Heart right ventricle (tissue), 16 donors: ENCODE results near the gene TMED5. TPM values are rescaled to one million over a fixed set of nuclear protein-coding genes. Genes with fewer than 3 reads are reported as not detected.
A peak's percentile ranks its signal among the peaks of the same experiment; 100 is the strongest.
"Not testable (repeated sequence)": the region's sequence is repeated elsewhere in the genome, so short reads cannot be mapped to it uniquely, and the experiment has no call there.

Source experiments
- ATAC-seq, 8 donors: fragments of 200-7000 bp; cut with Tn5 transposase; one replicate each; pipeline ENCODE4 v1.9.1; 2020; ENCODE audit warnings: mild to moderate bottlenecking in 8 of 8, moderate library complexity in 8 of 8, moderate number of reproducible peaks in 1 of 8
- DNase-seq, 2 donors: peaks; one replicate each; pipeline ENCODE4 v3.0.0-alpha.2; 2020
- H3K27ac ChIP-seq, 10 donors: fragments of 200-600 bp; sonication (generic) in 2 of 10; one replicate each; pipeline versions ENCODE4 v1.5.0 to v1.8.0; 2020 to 2022; ENCODE audit warnings: mild to moderate bottlenecking in 3 of 10
- H3K27me3 ChIP-seq, 7 donors: fragments of 200-600 bp; one replicate each; pipeline ENCODE4 v1.8.0; 2021 to 2022; ENCODE audit warnings: mild to moderate bottlenecking in 2 of 7
- H3K36me3 ChIP-seq, 9 donors: fragments of 200-600 bp; sonication (generic) in 1 of 9; one replicate each; pipeline versions ENCODE4 v1.5.0 to v1.8.0; 2020 to 2022; ENCODE audit warnings: mild to moderate bottlenecking in 2 of 9
- H3K4me1 ChIP-seq, 9 donors: fragments of 200-600 bp; sonication (generic) in 1 of 9; one replicate each; pipeline versions ENCODE4 v1.5.0 to v1.8.0; 2020 to 2022; ENCODE audit warnings: mild to moderate bottlenecking in 4 of 9
- H3K4me3 ChIP-seq, 10 donors: fragments of 200-600 bp; sonication (generic) in 2 of 10; one replicate each; pipeline versions ENCODE4 v1.5.0 to v1.8.0; 2020 to 2022; ENCODE audit warnings: mild to moderate bottlenecking in 7 of 10, moderate library complexity in 2 of 10
- H3K9me3 ChIP-seq, 11 donors: fragments of 200-600 bp in 10 of 11; sonication (generic) in 2 of 11; one replicate each; pipeline versions ENCODE4 v1.5.0 to v1.8.0; 2013 to 2022; ENCODE audit warnings: mild to moderate bottlenecking in 2 of 11, control low read depth in 1 of 11, moderate library complexity in 1 of 11
- WGBS, 2 donors: extraction: QIAGEN DNeasy Blood & Tissue Kit; methylation state at CpG; one replicate each; pipeline ENCODE4 v1.1.7; 2013; ENCODE audit warnings: inconsistent platforms in 1 of 2; 5-methylcytosine and 5-hydroxymethylcytosine counted together
- intact Hi-C, 10 donors: fragments of 100-400 bp; cut with DNase I; formaldehyde crosslinking; loops; one replicate each; pipeline versions ENCODE4 v1.11.1 to v1.14.2; 2022
- long read RNA-seq, 3 donors: library from polyadenylated mRNA; unstranded; transcript quantifications; one replicate each; pipeline ENCODE4 v2.0.0, GENCODE V29; 2020 to 2021
- polyA plus RNA-seq, 2 donors: library from polyadenylated mRNA; stranded (reverse); fragments of 200-250 nt; gene quantifications; one replicate each; pipeline ENCODE4 v1.2.3, GENCODE V29; 2013
- total RNA-seq, 10 donors: library from RNA; stranded (reverse); fragmentation: NEBNext Ultra II Directional in 3 of 10; extraction: Animal tissue kit (Norgen Biotek cat#: 25700) in 3 of 10; gene quantifications; one replicate each; pipeline versions ENCODE4 v1.2.1 to v1.2.4, GENCODE V29; 2021 to 2023
- TF ChIP-seq, protein P1 (sequence below), 9 donors: fragments of 200-600 bp; sonication (generic) in 2 of 9; IDR thresholded peaks; one replicate each; pipeline versions ENCODE4 v1.5.0 to v1.8.0; 2021 to 2022; ENCODE audit warnings: antibody characterized with exemption in 9 of 9, mild to moderate bottlenecking in 5 of 9, moderate library complexity in 1 of 9
- donor health status: Arrhythmogenic right ventricular cardiomyopathy.
- donor health status: ischemic (EF 13 %, LVEDD 7.1; RV severe dilation, severe dysfunction).
- donor health status: healthy with polysubstance abuse.
- donor health status: DM: no; HTN: yes; CAD: no.
- donor health status: DM: no; HTN: no; CAD: no.
- donor health status: ischemic (EF 25% LVEDD 6.9; RV normal size, moderate dysfunction).
- donor health status: ischemic (EF 25% LVEDD 5.7; RV mildly dilated, moderate dysfunction).
- donor health status: healthy.
- donor health status: DM: yes; HTN: yes; CAD: no.
- donor health status: Ischemic cardiomyopathy.
- donor health status: ischemic (EF 35%, LVEDD 5.7; RV mildly dilated, moderate dysfunction).
- donor health status: nonischemic (EF 11% LVEDD 7.7; RV severe dilation, severe dysfunction).
- donor health status: DM: yes; HTN: yes; CAD: no.
- donor health status: PGD.
- donor health status: ischemic (EF 29% LVEDD 5.4; RV normal size, mild dysfunction).
- donor health status: nonischemic (EF 23%, LVEDD 6.1; RV moderate dilation, normal function).

The TMED5 gene
- 10 to 100 TPM; 36.7 to 82.4 (median 39.2) TPM for total RNA-seq
- 10 to 100 TPM in 1 of 2 donors, 1 to 10 TPM in 1; 8.4 to 27.3 TPM for polyA plus RNA-seq
- long read RNA-seq, donor 1, full-length matches to known transcripts, result 128 of 146 reads
- long read RNA-seq, donor 1, partial matches to known transcripts, result 1 of 146 reads
- long read RNA-seq, donor 1, other reads (novel, unspliced or antisense), result 17 of 146 reads
- long read RNA-seq, donor 2, full-length matches to known transcripts, result 131 of 150 reads
- long read RNA-seq, donor 2, partial matches to known transcripts, result 2 of 150 reads
- long read RNA-seq, donor 2, other reads (novel, unspliced or antisense), result 17 of 150 reads
- long read RNA-seq, donor 3, full-length matches to known transcripts, result 250 of 286 reads
- long read RNA-seq, donor 3, partial matches to known transcripts, result 23 of 286 reads
- long read RNA-seq, donor 3, other reads (novel, unspliced or antisense), result 13 of 286 reads

DNA sequence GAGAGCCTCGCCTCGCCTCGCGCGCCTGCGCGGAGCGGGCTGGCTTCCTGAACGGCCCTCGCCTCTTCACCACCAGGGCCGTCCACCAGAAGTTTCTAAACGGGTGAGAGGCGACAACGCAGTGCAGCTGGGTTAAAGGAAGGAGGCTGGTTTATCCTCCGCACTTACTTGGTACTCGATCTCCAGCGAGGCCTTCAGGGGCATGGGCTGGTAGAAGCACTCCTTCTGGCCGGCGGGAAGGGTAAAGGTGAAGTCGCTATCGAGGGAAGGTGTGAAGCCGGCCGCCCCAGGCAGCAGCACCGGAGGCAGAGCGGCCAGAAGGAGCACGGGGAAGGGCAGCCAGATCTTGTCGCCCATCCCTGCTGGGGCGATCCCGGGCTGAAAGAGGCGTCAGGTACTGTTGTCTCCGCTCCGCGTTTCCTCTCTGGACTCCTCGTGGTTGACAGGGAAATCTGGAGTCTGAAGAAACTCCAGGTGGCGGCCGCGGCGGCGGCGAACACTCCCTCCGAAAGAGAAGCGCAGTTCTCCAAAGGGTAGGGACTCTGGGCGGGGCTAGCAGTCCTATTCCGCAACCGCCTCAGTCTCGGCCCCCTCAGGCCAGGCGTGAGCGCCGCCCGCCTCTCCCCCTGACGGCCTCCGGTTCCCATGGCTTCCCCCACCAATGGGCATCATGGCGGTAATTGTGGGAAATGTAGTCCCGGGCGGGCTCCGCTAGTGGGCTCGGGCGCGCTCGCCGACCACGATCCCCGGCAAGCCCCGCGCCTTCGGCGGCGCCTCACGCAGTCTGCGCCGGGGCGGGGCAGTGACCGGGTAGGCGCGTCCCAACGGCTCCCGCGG lies at the start of gene TMED5:
TSS of gene TMED5 (minus strand) at position 528 of the 837 bp plus-strand sequence. CDS start at position 357, 171 bp downstream.
- no peaks in the 10 kb centered on the region for H3K9me3 ChIP-seq
- ATAC-seq, result peak; percentile 98 to 99 (median 99)
- no peaks in the 10 kb centered on the region for H3K27me3 ChIP-seq
- 0 to 1% methylated on average over 78 of the region's 78 CpGs for WGBS, 2 donors
- intact Hi-C loops, result loop anchor here in 5 of 10 donors (1.0 to 5.0 kb wide), 4 partner anchors 98 to 167 kb away; partner anchors contain the start of genes MTF2 (in 2 of the 5) and DR1 (in 1 of the 5)
- H3K27ac ChIP-seq, result peak within 1 kb of the TSS; percentile 93 to 99 (median 98)
- H3K36me3 ChIP-seq, result peaks cover 0 to 14% (median 0%) of the 10 kb centered on the region in 9 donors
- peak within 1 kb of the TSS; percentile 63 to 91 (median 81) for H3K4me3 ChIP-seq
- peak; percentile 97 to 98 for DNase-seq
- peaks cover 0 to 44% (median 25%) of the 10 kb centered on the region in 9 donors for H3K4me1 ChIP-seq
- TF ChIP-seq, protein P1, sequence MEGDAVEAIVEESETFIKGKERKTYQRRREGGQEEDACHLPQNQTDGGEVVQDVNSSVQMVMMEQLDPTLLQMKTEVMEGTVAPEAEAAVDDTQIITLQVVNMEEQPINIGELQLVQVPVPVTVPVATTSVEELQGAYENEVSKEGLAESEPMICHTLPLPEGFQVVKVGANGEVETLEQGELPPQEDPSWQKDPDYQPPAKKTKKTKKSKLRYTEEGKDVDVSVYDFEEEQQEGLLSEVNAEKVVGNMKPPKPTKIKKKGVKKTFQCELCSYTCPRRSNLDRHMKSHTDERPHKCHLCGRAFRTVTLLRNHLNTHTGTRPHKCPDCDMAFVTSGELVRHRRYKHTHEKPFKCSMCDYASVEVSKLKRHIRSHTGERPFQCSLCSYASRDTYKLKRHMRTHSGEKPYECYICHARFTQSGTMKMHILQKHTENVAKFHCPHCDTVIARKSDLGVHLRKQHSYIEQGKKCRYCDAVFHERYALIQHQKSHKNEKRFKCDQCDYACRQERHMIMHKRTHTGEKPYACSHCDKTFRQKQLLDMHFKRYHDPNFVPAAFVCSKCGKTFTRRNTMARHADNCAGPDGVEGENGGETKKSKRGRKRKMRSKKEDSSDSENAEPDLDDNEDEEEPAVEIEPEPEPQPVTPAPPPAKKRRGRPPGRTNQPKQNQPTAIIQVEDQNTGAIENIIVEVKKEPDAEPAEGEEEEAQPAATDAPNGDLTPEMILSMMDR (IDR thresholded peaks at IDR 0.05), result peak in 5 of 9 donors; percentile 22 to 29 (median 23)

DNA sequence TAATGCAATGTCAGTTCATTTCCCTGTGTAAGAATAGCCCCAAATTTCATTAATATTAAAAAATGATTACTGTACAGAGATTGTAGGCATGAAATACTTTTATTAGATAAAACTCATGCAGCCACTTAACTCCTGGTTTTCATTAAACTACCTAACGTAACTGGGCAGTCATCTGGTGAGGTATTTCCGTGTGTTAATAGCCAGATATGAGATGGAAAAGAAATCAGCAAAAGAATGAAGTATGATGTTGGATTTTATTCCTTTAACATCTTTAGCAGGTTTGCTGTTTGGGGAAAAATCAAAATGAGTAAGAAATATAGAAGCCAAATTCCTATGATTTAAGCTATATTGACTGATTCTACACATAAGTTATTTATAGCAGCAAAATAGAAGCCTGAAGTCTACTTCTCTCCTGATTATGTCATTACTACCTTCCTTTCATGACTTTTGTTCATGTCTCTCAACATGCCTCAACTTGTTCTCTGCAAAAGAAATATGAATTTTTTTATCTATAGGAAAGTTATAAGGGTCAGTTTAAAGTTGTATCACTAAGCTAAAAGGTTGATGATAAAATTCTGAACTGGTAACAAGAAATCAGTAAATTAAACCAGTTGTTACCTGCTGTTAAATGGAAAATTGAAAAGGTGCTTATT lies 42.9 kb upstream of the TMED5 start:
- intact Hi-C loops, result no loop called here
- Histone ChIP-seq H3K4me1 (no peaks in the 10 kb centered on the region), H3K9me3 (peaks cover 0 to 3% (median 0%) of the 10 kb centered on the region in 11 donors), H3K4me3 (no peak overlapping the region), H3K27ac (no peak overlapping the region), H3K36me3 (peaks cover 0 to 94% (median 0%) of the 10 kb centered on the region in 9 donors), H3K27me3 (no peaks in the 10 kb centered on the region)
- WGBS, 2 donors, result 95 to 96% methylated on average over 2 of the region's 2 CpGs
- no peak for ATAC-seq
- no peak for DNase-seq
- TF ChIP-seq, protein P1 (IDR thresholded peaks at IDR 0.05), result no peak

DNA sequence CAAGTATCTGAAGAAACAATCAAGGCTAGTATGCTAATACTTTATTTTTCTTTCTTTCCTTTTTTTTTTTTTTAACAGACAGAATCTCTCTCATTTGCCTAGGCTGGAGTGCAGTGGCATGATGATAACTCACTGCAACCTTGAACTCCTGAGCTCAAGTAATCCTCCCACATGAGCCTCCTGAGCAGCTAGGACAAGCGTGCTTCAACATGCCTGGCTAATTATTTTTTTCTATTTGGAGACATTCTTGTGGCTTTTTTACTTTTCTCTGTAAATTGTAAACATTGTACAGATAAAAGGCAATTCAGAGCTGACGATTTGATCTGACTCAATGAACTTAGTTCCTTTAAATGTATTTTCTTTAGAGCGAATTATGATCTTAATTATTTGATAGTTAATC lies 41.7 kb upstream of the TMED5 start:
- Histone ChIP-seq H3K27me3 (no peaks in the 10 kb centered on the region), H3K27ac (no peak overlapping the region), H3K4me1 (no peaks in the 10 kb centered on the region), H3K36me3 (peaks cover 0 to 98% (median 0%) of the 10 kb centered on the region in 9 donors), H3K9me3 (peaks cover 0 to 3% (median 0%) of the 10 kb centered on the region in 11 donors), H3K4me3 (no peak overlapping the region)
- ATAC-seq (no peak), DNase-seq (no peak)
- intact Hi-C loops, result no loop called here
- WGBS, 2 donors, result 92 to 98% methylated on average over 3 of the region's 3 CpGs
- TF ChIP-seq, protein P1 (IDR thresholded peaks at IDR 0.05), result no peak

DNA sequence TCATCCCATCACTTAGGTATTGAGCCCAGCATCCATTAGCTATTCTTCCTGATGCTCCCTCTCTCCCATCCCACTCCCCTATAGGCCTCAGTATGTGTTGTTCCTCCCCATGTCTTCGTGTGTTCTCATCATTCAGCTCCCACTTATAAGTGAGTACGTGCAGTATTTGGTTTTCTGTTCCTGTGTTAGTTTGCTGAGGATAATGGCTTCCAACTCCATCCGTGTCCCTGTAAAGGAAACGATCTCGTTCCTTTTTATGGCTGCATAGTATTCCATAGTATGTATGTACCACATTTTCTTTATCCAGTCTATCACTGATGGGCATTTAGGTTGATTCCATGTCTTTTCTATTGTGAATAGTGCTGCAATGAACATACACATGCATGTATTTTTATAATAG lies 40.5 kb upstream of the TMED5 start:
- 98 to 99% methylated on average over 5 of the region's 5 CpGs for WGBS, 2 donors
- intact Hi-C loops, ATAC-seq, H3K4me1 ChIP-seq, H3K4me3 ChIP-seq, DNase-seq, H3K27me3 ChIP-seq, H3K27ac ChIP-seq, H3K9me3 ChIP-seq: not testable (repeated sequence)
- peaks cover 0 to 98% (median 0%) of the 10 kb centered on the region in 9 donors for H3K36me3 ChIP-seq
